HCT116 (cell line): ENCODE measurements around the gene SMG6. TPM values are rescaled to one million over a fixed set of nuclear protein-coding genes. Genes with fewer than 3 reads are reported as not detected.

Source experiments
- ATAC-seq: fragments of 200-7000 bp; cut with Tn5 transposase; 2 replicates; pipeline ENCODE4 v1.9.1; 2020; ENCODE audit warnings: mild to moderate bottlenecking, moderate library complexity
- BruUV-seq: library from RNA; stranded (reverse); fragments of 400-500 nt; replicated peaks from 2 replicates; lab custom pipeline; 2021; lab: Mats Ljungman, UMichigan
- CTCF ChIA-PET: fragments of 300-600 bp; sonication (Branson Sonifier 250); formaldehyde crosslinking; loops from one replicate; lab custom pipeline; 2021; ENCODE audit warnings: antibody characterized with exemption; lab: Charles Lee
- POLR2A ChIA-PET: fragments of 300-600, 350-600 bp; sonication (Branson Sonifier 250); formaldehyde crosslinking; loops from one replicate; lab custom pipeline; 2021; ENCODE audit warnings: antibody characterized with exemption; lab: Charles Lee
- RAD21 ChIA-PET, 2 experiments: fragments of 300-600 bp; sonication (Branson Sonifier 250); formaldehyde crosslinking; loops; one replicate each; lab custom pipeline; 2023; ENCODE audit warnings: low total read pairs in 2 of 2; ENCODE audit not compliant: uncharacterized antibody in 2 of 2, unreplicated experiment in 2 of 2, low non-redundant PET in 1 of 2; lab: Charles Lee
- DNase-seq: peaks from one replicate; pipeline ENCODE4 v3.0.0-alpha.2; 2010; ENCODE audit warnings: low read depth, low spot score
- H2AFZ ChIP-seq: fragments of 200-600 bp; shearing (Covaris generic), sonication (generic); 2 replicates; pipeline ENCODE4 v1.6.1; 2017; ENCODE audit warnings: low read depth, mixed run types, mixed read lengths, antibody characterized with exemption, low read length; ENCODE audit not compliant: poor library complexity, severe bottlenecking
- H3K27ac ChIP-seq: 2 replicates; pipeline ENCODE4 v1.5.1; 2012; ENCODE audit warnings: low read depth, low read length
- H3K27me3 ChIP-seq: fragments of 200-600 bp; sonication (generic); 2 replicates; pipeline ENCODE4 v1.6.1; 2016; ENCODE audit warnings: mixed run types, low read length, mixed read lengths; ENCODE audit not compliant: insufficient read depth
- H3K36me3 ChIP-seq, 2 experiments: fragments of 200-500 bp in 1 of 2; fragments of 200-600 bp in 1 of 2; sonication (Bioruptor generic) in 1 of 2; sonication (generic) in 1 of 2; 2 replicates each; pipeline versions ENCODE4 v1.5.1 to v1.6.1; 2014 to 2016; ENCODE audit warnings: low read length in 2 of 2, inconsistent platforms in 1 of 2, mixed read lengths in 1 of 2, mixed run types in 1 of 2; ENCODE audit not compliant: insufficient read depth in 2 of 2, control insufficient read depth in 1 of 2
- H3K4me1 ChIP-seq, 2 experiments: fragments of 200-600 bp in 1 of 2; sonication (generic) in 1 of 2; 2 replicates each; pipeline versions ENCODE4 v1.5.1 to v1.6.1; 2012 to 2017; ENCODE audit warnings: low read length in 2 of 2, inconsistent platforms in 1 of 2, mild to moderate bottlenecking in 1 of 2, mixed read lengths in 1 of 2, mixed run types in 1 of 2, moderate library complexity in 1 of 2; ENCODE audit not compliant: insufficient read depth in 2 of 2, control insufficient read depth in 1 of 2
- H3K4me2 ChIP-seq: fragments of 200-600 bp; sonication (generic); 2 replicates; pipeline ENCODE4 v1.6.1; 2017; ENCODE audit warnings: mixed run types, low read length, mixed read lengths
- H3K4me3 ChIP-seq, 2 experiments: fragments of 200-600 bp in 1 of 2; sonication (generic) in 1 of 2; replicated peaks in 1 of 2; 2 replicates each; pipeline ENCODE4 v1.5.1; 2011 to 2016; ENCODE audit warnings: low read length in 2 of 2, control low read depth in 1 of 2, low read depth in 1 of 2, mild to moderate bottlenecking in 1 of 2, mixed read lengths in 1 of 2, mixed run types in 1 of 2
- H3K79me2 ChIP-seq: fragments of 200-600 bp; sonication (generic); 2 replicates; pipeline ENCODE4 v1.6.1; 2017; ENCODE audit warnings: mild to moderate bottlenecking, mixed run types, low read length, moderate library complexity, mixed read lengths; ENCODE audit not compliant: insufficient read depth
- H3K9ac ChIP-seq: fragments of 200-600 bp; sonication (generic); 2 replicates; pipeline ENCODE4 v1.6.1; 2016; ENCODE audit warnings: low read length, mixed read lengths
- H3K9me2 ChIP-seq: fragments of 200-600 bp; sonication (generic), shearing (Covaris generic); 2 replicates; pipeline ENCODE4 v1.6.1; 2017; ENCODE audit warnings: mixed run types, mild to moderate bottlenecking, moderate library complexity; ENCODE audit not compliant: insufficient read depth
- H3K9me3 ChIP-seq, 2 experiments: fragments of 200-500 bp in 1 of 2; fragments of 200-600 bp in 1 of 2; sonication (Bioruptor generic) in 1 of 2; sonication (generic) in 1 of 2; 2 replicates each; pipeline ENCODE4 v1.6.1; 2014 to 2017; ENCODE audit warnings: low read length in 2 of 2, mixed read lengths in 2 of 2, inconsistent platforms in 1 of 2, low read depth in 1 of 2, mild to moderate bottlenecking in 1 of 2, mixed run types in 1 of 2, moderate library complexity in 1 of 2; ENCODE audit not compliant: control insufficient read depth in 1 of 2, insufficient read depth in 1 of 2
- H4K20me1 ChIP-seq: fragments of 200-600 bp; sonication (generic), shearing (Covaris generic); 2 replicates; pipeline ENCODE4 v1.6.1; 2017; ENCODE audit warnings: mixed run types, mild to moderate bottlenecking, moderate library complexity; ENCODE audit not compliant: insufficient read depth
- ATF3 ChIP-seq: IDR thresholded peaks from 2 replicates; pipeline ENCODE4 v1.6.1; 2012
- CBX3 ChIP-seq: IDR thresholded peaks from 2 replicates; pipeline ENCODE4 v1.6.1; 2012; ENCODE audit warnings: low read depth
- CTCF ChIP-seq, 3 experiments: fragments of 200-600 bp in 1 of 3; sonication (generic) in 1 of 3; IDR thresholded peaks in 2 of 3; conservative IDR thresholded peaks in 1 of 3; 2 replicates each; pipeline ENCODE4 v1.5.1; 2012 to 2017; ENCODE audit warnings: low read depth in 2 of 3, low read length in 2 of 3, antibody characterized with exemption in 1 of 3, borderline replicate concordance in 1 of 3, control low read depth in 1 of 3, mild to moderate bottlenecking in 1 of 3, mixed read lengths in 1 of 3, mixed run types in 1 of 3, moderate library complexity in 1 of 3; ENCODE audit not compliant: insufficient read depth in 1 of 3
- EGR1 ChIP-seq: IDR thresholded peaks from 2 replicates; pipeline ENCODE4 v1.6.1; 2012; ENCODE audit warnings: low read depth
- ELF1 ChIP-seq: IDR thresholded peaks from 2 replicates; pipeline ENCODE4 v1.6.1; 2012; ENCODE audit warnings: low read depth, borderline replicate concordance
- EZH2 ChIP-seq: fragments of 200-600 bp; sonication (generic); IDR thresholded peaks from 2 replicates; pipeline ENCODE4 v1.6.1; 2017; ENCODE audit warnings: antibody characterized with exemption, mixed run types
- EZH2phosphoT487 ChIP-seq: fragments of 200-600 bp; IDR thresholded peaks from 2 replicates; pipeline ENCODE4 v1.6.1; 2018; ENCODE audit warnings: antibody characterized with exemption, borderline replicate concordance
- JUND ChIP-seq: IDR thresholded peaks from 2 replicates; pipeline ENCODE4 v1.6.1; 2012
- POLR2A ChIP-seq: IDR thresholded peaks from 2 replicates; pipeline ENCODE4 v1.7.0; 2011; ENCODE audit warnings: borderline replicate concordance; ENCODE audit not compliant: insufficient read depth, insufficient read length; ENCODE audit errors: extremely low read depth
- POLR2AphosphoS5 ChIP-seq: IDR thresholded peaks from 2 replicates; pipeline ENCODE4 v1.6.1; 2011; ENCODE audit warnings: mild to moderate bottlenecking, low read depth, low read length, moderate library complexity
- RAD21 ChIP-seq: IDR thresholded peaks from 2 replicates; pipeline ENCODE4 v1.6.1; 2012; ENCODE audit warnings: low read depth, mild to moderate bottlenecking
- SIN3A ChIP-seq: IDR thresholded peaks from 2 replicates; pipeline ENCODE4 v1.6.1; 2012; ENCODE audit warnings: low read depth
- SP1 ChIP-seq: IDR thresholded peaks from 2 replicates; pipeline ENCODE4 v1.6.1; 2012; ENCODE audit warnings: low read depth
- SRF ChIP-seq: IDR thresholded peaks from 2 replicates; pipeline ENCODE4 v1.6.1; 2012; ENCODE audit warnings: low read depth
- TCF7L2 ChIP-seq: IDR thresholded peaks from 2 replicates; pipeline ENCODE4 v1.7.0; 2011; ENCODE audit warnings: borderline replicate concordance, inconsistent platforms; ENCODE audit not compliant: insufficient read depth, insufficient read length; ENCODE audit errors: extremely low read depth
- YY1 ChIP-seq: IDR thresholded peaks from 2 replicates; pipeline ENCODE4 v1.6.1; 2011; ENCODE audit warnings: low read length, low read depth, moderate library complexity, mild to moderate bottlenecking; ENCODE audit not compliant: insufficient replicate concordance; ENCODE audit errors: extremely low read depth
- ZBTB33 ChIP-seq: IDR thresholded peaks from 2 replicates; pipeline ENCODE4 v1.6.1; 2011; ENCODE audit warnings: mild to moderate bottlenecking, low read length, moderate library complexity; ENCODE audit not compliant: insufficient replicate concordance; ENCODE audit errors: extremely low read depth
- ZFX ChIP-seq: fragments of 450-650 bp; IDR thresholded peaks from 2 replicates; pipeline ENCODE4 v1.6.1; 2017
- ZNF274 ChIP-seq: fragments of 200-500 bp; sonication (Bioruptor generic); IDR thresholded peaks from 2 replicates; pipeline ENCODE4 v1.6.1; 2014; ENCODE audit warnings: mild to moderate bottlenecking, low read depth, low read length, inconsistent platforms
- intact Hi-C: fragments of 100-400 bp; cut with micrococcal nuclease; formaldehyde crosslinking; loops from 2 replicates; pipeline ENCODE4 v1.10.0; 2022
- total RNA-seq: library from RNA; stranded (reverse); gene quantifications from one replicate; pipeline ENCODE4 v1.2.1, GENCODE V29; 2021; ENCODE audit not compliant: unreplicated experiment

SMG6 gene
- total RNA-seq, 1 experiment from 2014 or later, result 23.1 TPM

- no peaks in the 10 kb centered on the region for H3K36me3 ChIP-seq
Observed at GRCh38 chr17:2086306-2086705, 217.3 kb downstream of the SMG6 start.

More at GRCh38 chr17:2086306-2086705, 217.3 kb downstream of the SMG6 start:
- Histone ChIP-seq H3K79me2 (no peaks in the 10 kb centered on the region), H3K27ac (no peak overlapping the region), H3K9me2 (no peaks in the 10 kb centered on the region), H3K9me3 (no peaks in the 10 kb centered on the region), H3K4me2 (no peak overlapping the region), H3K4me3 (no peak overlapping the region), H3K4me1 (peaks cover 6 to 21% of the 10 kb centered on the region in 2 experiments; a peak in 3 of 4 replicates), H3K27me3 (no peaks in the 10 kb centered on the region), H2AFZ (no peak overlapping the region), H3K9ac (no peak overlapping the region), H4K20me1 (no peaks in the 10 kb centered on the region)
- no peak for TF ChIP-seq POLR2A
- TF ChIP-seq ZFX, result no peak
- TF ChIP-seq CTCF (IDR thresholded peaks at IDR 0.05 in 2 of 3, conservative IDR thresholded peaks at IDR 0.05 in 1 of 3; ENCODE audit: borderline replicate concordance in 1 of 3, insufficient read depth in 1 of 3, low read depth in 2 of 3, low read length in 2 of 3), result no peak
- TF ChIP-seq ZNF274, result no peak
- TF ChIP-seq JUND, result no peak
- no peak for TF ChIP-seq TCF7L2
- TF ChIP-seq CBX3, result no peak
- no peak for TF ChIP-seq SRF
- TF ChIP-seq EGR1, result no peak
- no peak for TF ChIP-seq YY1
- no peak for TF ChIP-seq SP1
- no peak for TF ChIP-seq EZH2phosphoT487
- TF ChIP-seq ZBTB33, result no peak
- TF ChIP-seq ELF1, result no peak
- no peak for TF ChIP-seq RAD21
- TF ChIP-seq SIN3A, result no peak
- no peak for TF ChIP-seq POLR2AphosphoS5
- no peak for TF ChIP-seq EZH2
- no peak for TF ChIP-seq ATF3
- intact Hi-C loops, result no loop called here
- CTCF ChIA-PET, result no interaction called here
- no peak for ATAC-seq
- no TSS peak for BruUV-seq
- POLR2A ChIA-PET, result no interaction called here
- DNase-seq, result no peak
- RAD21 ChIA-PET, result no interaction called here
